ENCODE measurements around the gene RAD54L.
A peak's percentile ranks its signal among the peaks of the same experiment; 100 is the strongest.
"Not testable (repeated sequence)": the region's sequence is repeated elsewhere in the genome, so short reads cannot be mapped to it uniquely, and the experiment has no call there.

Gene RAD54L

DNA sequence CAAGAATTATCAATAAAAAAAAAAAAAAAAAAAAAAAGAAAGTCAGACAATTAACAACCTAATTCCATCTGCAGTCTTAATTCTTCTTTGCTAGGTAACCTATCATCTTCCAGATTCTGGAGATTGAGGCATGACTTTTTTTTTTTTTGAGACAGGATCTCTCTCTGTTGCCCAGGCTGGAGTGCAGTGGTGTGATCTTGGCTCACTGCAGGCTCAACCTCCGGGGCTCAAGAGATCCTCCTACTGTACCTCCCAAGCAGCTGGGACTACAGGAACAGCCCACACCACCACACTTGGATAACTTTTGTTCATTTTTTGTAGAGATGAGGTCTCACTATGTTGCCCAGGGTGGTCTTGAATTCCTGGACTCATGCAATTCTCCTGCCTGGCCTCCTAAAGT is 4.6 kb upstream of the RAD54L start:
- no peak for DNase-seq

- DNase-seq = not testable (repeated sequence)
Observed at GRCh38 chr1:46243831-46244230, 3.7 kb upstream of the RAD54L start.

DNA sequence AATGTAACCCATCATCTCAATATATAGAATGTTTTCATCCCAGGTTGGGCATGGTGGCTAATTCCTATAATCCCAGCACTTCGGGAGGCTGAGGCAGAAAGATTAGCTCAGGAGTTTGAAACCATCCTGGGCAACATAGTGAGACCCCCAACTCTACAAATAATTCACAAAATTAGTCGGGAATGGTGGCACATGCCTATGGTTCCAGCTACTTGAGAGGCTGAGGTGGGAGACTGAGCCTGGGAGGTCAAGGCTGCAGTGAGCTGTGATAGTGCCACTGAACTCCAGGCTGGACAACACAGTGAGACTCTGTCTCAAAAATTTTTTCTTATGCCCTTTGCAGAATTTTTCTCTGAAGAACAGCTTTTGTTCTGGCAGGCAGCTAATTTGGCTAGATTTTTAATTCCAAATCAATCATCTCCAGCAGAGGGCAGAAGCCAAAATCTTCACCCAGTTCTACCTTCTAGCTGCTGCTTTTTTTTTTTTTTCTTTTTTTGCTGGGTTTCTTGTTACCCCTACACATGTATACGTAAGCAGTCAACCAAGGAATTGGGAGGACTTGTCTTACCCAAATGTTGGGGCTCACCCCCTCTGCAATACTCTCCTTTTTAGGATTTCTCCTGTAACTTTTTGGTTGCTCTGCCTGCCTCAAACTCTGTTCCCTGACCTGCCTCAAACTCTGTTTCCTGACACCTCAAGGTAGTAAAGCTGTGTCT is 2.7 kb upstream of the RAD54L start:
- peak in 1 of 2 donors; percentile 44 for DNase-seq

DNA sequence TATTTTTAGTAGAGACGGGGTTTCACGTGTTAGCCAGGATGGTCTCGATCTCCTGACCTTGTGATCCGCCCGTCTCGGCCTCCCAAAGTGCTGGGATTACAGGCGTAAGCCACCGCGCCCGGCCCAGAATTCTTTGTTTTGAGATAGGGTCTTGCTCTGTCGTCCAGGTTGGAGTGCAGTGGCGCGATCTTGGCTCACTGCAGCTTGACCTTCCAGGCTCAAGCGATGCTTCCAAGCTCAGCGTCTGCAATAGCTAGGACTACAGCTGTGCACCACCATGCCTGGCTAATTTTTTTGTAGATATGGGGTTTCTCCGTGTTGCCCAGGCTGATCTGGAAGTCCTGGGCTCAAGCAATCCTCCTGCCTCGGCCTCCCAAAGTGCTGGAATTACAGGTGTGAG is 1.4 kb upstream of the RAD54L start:
- DNase-seq = not testable (repeated sequence)

DNA sequence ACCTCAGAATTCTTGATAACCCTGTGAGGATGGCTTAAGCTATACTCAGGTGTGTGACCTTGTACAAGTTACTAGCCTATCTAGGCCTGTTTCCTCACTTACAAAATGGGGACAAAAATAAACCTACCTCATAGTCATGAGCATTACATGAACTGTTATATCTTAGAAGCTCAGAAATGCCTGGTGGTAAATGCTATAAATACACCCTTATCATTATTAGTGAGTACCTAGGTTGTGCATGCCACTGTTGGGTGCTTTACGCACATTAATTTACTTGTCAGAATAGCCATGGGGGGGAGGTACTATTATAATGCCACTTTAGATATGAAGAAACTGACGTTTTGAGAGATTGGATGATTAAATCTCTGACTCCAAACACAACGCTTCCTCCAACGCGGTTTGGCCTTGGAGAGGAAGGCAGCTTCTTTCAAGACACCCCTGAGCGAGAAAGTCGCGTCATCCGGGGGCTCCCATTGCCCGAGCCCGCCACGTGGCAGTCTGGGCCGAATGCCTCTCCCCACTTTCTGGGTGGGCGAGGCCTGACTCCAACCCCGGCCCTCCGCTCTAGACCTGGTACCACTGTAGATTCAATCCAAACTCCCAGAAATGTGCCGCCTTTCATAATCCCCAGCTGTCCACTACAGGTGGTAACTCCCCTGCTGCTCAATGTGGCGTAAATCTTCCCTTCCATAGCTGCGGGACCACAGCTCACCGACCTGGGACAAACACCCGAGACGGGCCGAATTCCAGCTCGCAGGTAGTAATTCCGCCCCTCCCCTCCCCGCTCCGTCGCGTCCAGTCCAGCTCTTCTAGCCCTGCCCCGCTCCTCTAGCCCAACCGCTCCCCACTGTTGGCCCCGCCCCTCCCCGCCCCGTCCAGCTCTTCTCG is 771 bp upstream of the RAD54L start:
- DNase-seq = peak; percentile 42 to 46

DNA sequence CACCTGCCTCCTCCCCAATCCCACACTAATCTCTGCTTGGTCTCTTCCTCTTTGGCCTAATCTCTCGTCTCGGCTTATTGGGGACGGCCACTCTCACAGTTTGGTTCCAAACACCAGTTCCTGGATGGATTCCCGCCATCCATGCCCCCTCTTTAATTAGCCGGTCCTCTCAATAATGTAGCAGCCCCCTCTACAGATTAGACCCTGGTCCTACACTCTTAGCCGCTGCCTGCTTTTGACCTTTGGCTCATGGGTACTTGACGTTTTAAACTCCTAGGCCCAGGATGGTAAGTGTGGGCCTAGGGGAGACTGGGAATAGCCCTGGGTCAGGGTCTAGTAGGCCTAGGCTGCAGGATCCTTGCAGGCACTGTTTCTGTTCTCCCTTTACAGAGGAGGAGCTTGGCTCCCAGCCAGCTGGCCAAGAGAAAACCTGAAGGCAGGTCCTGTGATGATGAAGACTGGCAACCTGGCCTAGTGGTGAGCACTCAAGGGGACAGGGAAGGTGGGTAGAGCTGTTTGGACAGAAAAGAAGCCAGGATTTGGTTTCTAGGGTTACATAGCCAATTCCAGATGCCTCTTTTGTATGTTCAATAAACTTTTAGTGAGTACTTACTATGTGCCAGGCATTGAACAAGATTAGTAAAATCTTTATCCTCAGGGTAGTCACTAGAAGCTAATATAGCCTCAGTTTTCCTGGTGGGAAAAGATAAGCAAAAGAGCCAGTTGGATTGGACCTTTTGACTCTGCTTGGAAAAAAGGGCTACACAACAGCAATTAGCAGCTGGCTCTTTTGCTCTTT is 758 bp downstream of the RAD54L start:
- DNase-seq = peak in 1 of 2 donors; percentile 16

DNA sequence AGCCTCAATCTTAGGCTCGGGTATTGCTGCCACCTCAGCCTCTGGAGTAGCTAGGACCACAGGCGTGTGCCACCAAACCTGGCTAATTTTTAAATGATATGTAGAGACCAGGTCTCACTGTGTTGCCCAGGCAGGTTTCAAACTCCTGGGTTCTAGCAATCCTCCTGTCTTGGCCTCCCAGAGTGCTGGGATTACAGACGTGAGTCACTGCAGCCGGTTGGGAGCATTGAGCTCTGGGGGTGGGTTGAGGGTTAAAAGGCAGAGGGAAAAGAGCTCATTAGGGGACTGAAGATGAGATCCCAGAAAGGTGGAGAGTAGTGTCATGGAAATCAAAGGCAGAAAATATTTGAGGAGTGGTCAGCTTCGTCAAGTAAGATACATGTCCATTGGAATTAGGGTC is 7.1 kb downstream of the RAD54L start:
- DNase-seq = no peak

GRCh38 chr1:46256523-46256922 is 9.0 kb downstream of the RAD54L start:
- no peak for DNase-seq

DNA sequence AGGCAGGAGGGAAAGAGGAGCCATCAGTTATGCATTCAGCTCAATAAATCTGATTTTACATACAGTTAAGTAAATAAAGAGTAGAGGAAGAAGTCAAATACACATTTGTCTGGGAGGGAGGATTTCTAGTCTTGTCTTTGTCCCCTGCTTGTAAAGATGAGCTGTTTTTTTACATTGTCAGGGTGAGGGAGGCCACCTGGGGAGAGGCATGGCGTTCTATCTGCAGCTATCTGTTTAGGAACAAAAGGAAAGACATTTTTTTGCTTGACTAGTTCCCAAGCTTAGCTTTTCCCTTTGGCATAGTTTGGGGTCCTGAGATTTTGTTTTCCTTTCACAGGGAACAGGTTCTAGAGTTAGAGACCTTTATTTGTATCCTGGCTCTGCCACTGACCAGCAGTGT is 14.9 kb downstream of the RAD54L start:
- DNase-seq = no peak

DNA sequence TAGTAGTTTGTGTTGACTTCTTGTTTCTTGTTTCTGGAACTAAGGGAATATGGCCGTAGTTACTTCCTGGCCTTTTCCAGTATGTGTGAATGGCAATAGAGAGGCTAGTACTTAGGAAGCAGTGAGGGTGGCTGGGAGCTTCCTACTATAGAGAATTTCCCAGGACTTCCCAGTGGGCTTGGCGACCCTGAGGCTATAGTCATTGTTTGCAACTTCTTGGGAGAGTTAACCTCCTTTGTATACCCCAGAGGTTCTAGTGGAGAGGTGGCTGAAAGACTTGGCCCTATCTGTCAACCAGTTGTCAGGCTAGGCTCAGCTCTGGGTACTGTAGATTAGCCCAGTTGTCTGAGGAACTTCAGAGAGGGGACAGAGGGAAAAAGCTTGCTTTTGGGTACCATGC is 15.6 kb downstream of the RAD54L start:
- no peak for DNase-seq

DNA sequence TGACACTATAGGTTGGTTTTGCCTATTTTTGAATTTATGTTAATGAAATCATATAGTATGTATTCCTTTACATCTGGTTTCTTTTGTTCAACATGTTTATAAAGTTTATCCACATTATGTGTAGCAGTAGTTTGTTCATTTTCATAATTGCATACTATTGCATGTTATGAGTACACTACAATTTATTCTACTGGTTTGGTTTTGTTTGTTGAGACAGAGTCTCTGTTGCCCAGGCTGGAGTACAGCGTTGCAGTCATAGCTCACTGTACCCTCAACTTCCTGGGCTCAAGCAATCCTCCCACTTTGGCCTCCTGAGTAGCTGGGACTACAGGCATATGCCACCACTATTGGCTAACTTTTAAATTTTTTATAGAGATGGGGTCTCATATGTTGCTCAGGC is 21.0 kb downstream of the RAD54L start:
- DNase-seq = no peak

DNA sequence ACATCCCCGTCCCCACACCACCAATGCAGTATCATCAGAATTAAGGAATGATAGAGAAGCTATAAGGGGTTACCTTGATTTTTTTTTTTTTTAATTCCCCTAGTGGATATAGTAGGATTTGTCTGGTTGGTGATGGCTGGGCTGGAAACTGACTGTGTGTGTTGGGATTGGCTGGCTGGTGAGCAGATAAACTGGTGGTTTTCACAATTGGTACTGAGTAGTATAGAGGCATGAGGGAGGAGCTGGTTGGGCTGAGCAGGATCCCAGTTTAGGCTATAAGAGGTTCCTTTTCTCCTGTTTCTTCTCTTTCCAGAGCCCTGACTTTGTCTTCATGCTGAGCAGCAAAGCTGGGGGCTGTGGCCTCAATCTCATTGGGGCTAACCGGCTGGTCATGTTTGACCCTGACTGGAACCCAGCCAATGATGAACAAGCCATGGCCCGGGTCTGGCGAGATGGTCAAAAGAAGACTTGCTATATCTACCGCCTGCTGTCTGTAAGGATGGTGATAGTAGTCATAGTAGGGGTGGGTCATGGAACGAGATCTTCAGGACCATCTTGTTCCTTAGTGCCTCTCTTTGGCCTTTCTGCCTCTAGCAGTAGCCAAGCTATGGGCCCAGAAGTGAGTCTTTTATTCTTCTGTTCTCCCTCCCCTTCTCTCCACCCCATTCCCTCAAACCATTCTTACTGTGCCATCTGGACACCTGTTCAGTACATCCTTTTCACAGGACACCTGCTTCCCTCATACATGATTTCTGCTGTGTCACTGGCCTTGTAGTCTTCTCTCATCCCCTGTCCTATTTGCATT is 26.9 kb downstream of the RAD54L start:
- no peak for DNase-seq

GRCh38 chr1:46275030-46275337 is 27.4 kb downstream of the RAD54L start:
- DNase-seq = no peak

DNA sequence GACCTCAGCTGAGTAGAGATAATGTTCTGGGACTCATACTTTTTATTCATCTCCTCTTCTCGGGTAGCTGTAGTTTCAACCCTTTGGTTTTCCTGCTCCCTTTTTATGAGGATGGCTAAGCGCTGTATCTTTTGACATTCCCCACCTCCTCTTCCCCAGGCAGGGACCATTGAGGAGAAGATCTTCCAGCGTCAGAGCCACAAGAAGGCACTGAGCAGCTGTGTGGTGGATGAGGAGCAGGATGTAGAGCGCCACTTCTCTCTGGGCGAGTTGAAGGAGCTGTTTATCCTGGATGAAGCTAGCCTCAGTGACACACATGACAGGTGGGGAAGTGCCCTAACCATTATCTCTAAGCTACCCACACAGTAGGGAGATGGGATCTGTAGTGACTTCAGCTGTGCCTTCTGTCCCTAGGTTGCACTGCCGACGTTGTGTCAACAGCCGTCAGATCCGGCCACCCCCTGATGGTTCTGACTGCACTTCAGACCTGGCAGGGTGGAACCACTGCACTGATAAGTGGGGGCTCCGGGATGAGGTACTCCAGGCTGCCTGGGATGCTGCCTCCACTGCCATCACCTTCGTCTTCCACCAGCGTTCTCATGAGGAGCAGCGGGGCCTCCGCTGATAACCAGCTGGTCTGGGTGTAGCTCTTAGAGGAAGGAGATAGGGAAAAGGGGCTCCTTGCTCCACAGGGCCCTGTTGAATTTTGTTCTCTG is 30.3 kb downstream of the RAD54L start:
- no peak for DNase-seq

- no peak for DNase-seq
Observed at GRCh38 chr1:46278807-46279206, 31.2 kb downstream of the RAD54L start.

DNA sequence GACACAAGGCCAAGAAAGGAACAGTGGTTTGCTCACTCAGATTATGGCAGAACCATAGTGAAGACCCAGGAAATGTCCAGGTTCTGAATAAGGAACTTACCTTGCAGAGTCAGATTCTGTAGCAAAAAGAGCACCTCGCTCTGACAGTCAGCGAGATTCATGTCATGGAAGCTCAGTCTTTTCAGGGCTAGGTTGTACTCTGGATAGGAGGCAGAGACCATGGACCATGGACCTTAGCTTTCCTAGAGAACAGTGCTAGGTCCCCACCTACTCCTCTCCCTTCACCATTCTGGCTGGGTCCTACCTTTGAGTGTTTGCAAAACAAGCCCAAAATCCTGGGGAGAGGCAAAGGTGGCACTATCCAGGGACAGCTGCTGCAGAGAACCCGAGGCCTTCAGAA is 32.5 kb downstream of the RAD54L start:
- DNase-seq = no peak

- DNase-seq = no peak
Observed at GRCh38 chr1:46281021-46281420, 33.5 kb downstream of the RAD54L start.

DNA sequence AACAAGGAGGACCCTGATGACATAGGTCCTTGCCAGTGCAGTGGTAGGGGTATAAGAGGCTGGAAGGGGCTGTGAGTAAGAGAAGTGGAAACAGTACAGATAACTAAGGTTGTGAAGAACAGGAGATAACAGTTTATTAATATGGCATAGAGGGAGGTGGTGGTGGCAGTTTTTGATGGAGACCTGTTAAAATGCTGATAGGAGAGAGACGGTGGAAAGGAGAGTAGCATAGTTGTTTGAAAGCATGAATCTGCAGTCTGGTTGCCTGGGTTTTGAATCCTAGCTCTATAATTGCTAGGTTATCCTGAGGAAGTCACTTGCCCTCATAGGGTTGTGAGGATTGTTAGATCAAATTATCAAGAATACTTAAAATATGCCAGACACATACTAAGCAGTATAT is 36.5 kb downstream of the RAD54L start:
- DNase-seq = no peak

DNA sequence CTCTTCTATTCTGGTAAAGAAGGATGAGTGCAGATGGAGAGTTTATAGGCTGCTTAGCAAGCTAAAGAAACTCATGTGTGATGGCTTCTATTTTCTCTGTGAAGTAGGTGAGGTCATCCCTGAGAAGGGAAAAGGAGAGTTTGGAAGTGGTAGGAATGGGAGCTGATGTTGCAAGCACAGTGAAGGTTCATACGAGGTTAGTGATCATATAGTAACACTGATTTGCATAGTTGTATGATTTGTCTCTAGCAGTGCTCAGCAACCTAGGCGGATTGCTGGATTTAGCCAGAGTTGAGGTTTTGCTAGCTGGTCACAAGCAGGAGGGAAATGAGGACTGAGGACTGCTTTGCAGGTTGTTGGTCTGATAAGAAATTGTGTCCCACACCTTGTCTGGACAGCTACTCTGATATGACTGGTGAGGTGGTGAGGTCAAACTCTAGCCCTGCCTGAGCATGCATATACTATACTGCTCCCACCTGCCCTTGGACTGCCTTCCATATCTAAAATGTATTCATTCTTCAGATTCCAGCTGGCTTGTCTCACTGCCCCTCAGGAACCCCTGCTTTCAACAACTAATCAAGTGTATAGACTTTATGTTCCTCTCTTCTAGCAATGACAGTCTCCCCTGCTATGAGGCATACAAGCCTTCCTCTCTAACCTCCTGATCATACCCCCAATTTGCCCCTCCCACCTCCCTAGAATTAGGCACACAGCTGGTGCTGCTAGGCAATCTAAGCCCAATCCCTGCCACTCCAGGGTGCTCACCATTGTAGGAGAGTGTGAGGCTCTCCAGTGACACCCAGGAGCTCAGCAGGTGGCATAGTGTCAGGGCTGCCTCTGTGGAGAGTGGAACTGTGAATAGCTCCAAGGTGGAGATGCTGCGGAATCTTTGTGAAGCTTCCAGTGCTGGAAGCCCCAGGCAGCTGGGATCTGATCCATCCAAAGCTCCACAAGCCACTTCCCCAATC is 37.3 kb downstream of the RAD54L start:
- no peak for DNase-seq

GRCh38 chr1:46285730-46286477 is 38.3 kb downstream of the RAD54L start:
- peak in 1 of 2 donors; percentile 9 for DNase-seq

All from CD4-positive, alpha-beta T cell treated with Interleukin-1 beta for 1 hour (primary cell).